GM12874 (cell line): ENCODE results near the gene STK32B.

Source experiments
- TF ChIP-seq, protein P1 (sequence below): IDR thresholded peaks from 2 replicates; pipeline ENCODE4 v1.5.1; 2011; ENCODE audit warnings: low read depth, mild to moderate bottlenecking, control low read depth, low read length, moderate library complexity; ENCODE audit not compliant: insufficient read depth

STK32B gene

GRCh38 chr4:5078009-5078408, 26.7 kb downstream of the STK32B start:
- TF ChIP-seq, protein P1, sequence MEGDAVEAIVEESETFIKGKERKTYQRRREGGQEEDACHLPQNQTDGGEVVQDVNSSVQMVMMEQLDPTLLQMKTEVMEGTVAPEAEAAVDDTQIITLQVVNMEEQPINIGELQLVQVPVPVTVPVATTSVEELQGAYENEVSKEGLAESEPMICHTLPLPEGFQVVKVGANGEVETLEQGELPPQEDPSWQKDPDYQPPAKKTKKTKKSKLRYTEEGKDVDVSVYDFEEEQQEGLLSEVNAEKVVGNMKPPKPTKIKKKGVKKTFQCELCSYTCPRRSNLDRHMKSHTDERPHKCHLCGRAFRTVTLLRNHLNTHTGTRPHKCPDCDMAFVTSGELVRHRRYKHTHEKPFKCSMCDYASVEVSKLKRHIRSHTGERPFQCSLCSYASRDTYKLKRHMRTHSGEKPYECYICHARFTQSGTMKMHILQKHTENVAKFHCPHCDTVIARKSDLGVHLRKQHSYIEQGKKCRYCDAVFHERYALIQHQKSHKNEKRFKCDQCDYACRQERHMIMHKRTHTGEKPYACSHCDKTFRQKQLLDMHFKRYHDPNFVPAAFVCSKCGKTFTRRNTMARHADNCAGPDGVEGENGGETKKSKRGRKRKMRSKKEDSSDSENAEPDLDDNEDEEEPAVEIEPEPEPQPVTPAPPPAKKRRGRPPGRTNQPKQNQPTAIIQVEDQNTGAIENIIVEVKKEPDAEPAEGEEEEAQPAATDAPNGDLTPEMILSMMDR: no peak

DNA sequence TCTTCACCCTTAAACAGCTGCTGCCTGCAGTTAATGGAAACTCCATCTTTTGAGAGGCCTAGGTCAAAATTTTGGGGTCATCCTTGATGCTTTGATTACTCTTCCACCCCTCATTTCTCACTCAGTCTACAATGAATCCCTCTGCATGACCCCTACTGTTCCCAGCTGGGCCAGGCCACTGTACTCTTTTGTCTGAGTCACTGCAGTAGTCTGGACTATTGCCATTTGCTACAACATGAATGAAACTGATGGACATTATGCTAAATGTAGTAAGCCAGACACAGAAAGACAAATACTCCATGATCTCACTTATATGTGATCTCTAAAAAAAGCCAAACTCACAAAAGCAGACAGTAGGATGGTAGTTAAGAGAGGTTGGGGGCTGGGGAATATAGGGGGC, 28.3 kb downstream of the STK32B start:
- TF ChIP-seq, protein P1: no peak

GRCh38 chr4:5081441-5081999, 30.2 kb downstream of the STK32B start:
- TF ChIP-seq, protein P1: no peak

DNA sequence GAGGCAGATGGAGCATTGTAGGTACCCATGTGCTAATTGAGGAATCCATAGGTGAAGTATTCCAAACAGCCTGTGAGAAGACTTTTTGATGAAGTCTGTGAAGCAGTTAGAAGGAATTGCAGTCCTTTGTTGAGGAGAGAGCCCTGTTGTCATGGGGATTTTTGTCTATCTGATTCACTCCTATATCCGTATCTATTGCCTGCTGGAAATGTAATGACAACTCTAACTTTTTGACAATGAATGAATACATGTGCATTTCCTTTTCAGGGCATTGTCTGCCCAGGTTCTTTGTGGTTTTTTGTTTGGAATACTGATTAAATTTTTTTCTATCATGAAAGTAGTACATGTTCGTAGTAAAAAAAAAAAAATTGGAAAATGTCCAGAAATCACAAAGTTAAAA, 31.1 kb downstream of the STK32B start:
- TF ChIP-seq, protein P1: no peak

GRCh38 chr4:5084911-5085475, 33.7 kb downstream of the STK32B start:
- TF ChIP-seq, protein P1: no peak

- TF ChIP-seq, protein P1: no peak
Observed at GRCh38 chr4:5086535-5086934, 35.3 kb downstream of the STK32B start.

GRCh38 chr4:5096261-5096660, 45.0 kb downstream of the STK32B start:
- TF ChIP-seq, protein P1: no peak
